ENCODE results near the gene RASSF4. TPM values are rescaled to one million over a fixed set of nuclear protein-coding genes. Genes with fewer than 3 reads are reported as not detected.

RASSF4 gene
- total RNA-seq, 1 experiment from 2014 or later, result not detected

GRCh38 chr10:44993226-44993921, 33.8 kb downstream of the RASSF4 start:
- DNase-seq (ENCODE audit: unreplicated experiment), result no peak
- Mint-ChIP-seq H3K4me1 (ENCODE audit: insufficient read depth, unreplicated experiment) (peaks cover 14% of the 10 kb centered on the region), H3K4me3 (ENCODE audit: unreplicated experiment) (no peak overlapping the region), H3K36me3 (ENCODE audit: insufficient read depth, unreplicated experiment) (no peaks in the 10 kb centered on the region), H3K9me3 (ENCODE audit: unreplicated experiment) (no peaks in the 10 kb centered on the region), H3K27me3 (ENCODE audit: insufficient read depth, unreplicated experiment) (no peaks in the 10 kb centered on the region), H3K27ac (ENCODE audit: low read depth, unreplicated experiment) (no peak overlapping the region)
- TF ChIP-seq, protein P1, sequence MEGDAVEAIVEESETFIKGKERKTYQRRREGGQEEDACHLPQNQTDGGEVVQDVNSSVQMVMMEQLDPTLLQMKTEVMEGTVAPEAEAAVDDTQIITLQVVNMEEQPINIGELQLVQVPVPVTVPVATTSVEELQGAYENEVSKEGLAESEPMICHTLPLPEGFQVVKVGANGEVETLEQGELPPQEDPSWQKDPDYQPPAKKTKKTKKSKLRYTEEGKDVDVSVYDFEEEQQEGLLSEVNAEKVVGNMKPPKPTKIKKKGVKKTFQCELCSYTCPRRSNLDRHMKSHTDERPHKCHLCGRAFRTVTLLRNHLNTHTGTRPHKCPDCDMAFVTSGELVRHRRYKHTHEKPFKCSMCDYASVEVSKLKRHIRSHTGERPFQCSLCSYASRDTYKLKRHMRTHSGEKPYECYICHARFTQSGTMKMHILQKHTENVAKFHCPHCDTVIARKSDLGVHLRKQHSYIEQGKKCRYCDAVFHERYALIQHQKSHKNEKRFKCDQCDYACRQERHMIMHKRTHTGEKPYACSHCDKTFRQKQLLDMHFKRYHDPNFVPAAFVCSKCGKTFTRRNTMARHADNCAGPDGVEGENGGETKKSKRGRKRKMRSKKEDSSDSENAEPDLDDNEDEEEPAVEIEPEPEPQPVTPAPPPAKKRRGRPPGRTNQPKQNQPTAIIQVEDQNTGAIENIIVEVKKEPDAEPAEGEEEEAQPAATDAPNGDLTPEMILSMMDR (IDR thresholded peaks at IDR 0.05; ENCODE audit: unreplicated experiment), result no peak
- POLR2A ChIA-PET, result no interaction called here
- intact Hi-C loops (cut with micrococcal nuclease), result no loop called here
- BruUV-seq (replicated peaks), result no TSS peak
- CTCF ChIA-PET, result interaction anchor here (0.5 to 1.1 kb wide), 3 partner anchors 13 to 1310 kb away, joined by 3 to 4 read pairs (median 3); no protein-coding TSS in a partner anchor

DNA sequence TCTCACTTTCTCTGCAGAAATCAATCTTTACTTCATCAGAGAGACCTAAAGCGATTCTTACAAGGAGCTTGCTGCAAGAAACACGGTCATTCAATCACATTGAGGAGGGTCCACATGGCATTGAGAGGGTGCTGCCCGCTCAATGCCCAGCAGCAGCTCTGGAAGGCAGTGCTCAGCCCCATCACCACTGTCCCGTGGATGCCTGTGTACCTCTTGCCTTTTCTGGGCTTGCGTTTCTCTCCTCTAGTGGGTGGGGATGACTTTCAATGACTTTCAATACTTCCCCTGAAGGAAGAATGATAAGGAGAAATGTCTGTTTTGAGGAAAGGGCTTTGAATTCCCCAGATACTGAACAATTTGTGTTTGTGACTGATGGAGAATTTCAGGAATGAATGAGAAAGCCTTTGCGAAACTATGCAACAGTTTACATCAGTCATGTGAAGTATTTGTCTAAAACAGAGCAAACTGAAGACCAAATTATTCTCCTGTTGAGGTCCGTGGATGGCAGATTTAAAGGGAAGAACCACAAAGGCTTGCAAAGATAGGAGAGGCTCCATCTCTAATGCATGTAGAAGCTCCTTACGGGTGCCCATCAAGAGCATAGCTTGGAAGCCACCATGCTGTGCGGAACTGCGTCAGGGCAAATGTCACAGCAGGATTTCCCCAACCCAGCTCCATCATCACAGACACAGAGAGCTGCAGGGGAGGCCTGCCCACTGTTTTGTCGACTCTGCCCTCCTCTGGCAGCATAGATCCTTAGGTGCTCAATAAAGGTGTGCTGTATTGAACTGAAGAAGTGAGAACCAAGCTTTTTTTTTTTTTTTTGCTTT, 34.5 kb downstream of the RASSF4 start:
- peaks cover 21% of the 10 kb centered on the region for H3K4me1 Mint-ChIP-seq (ENCODE audit: insufficient read depth, unreplicated experiment)
- CTCF ChIA-PET, result interaction anchor here (0.6 to 1.3 kb wide), 4 partner anchors 14 to 269 kb away, joined by 3 to 5 read pairs (median 4); no protein-coding TSS in a partner anchor

DNA sequence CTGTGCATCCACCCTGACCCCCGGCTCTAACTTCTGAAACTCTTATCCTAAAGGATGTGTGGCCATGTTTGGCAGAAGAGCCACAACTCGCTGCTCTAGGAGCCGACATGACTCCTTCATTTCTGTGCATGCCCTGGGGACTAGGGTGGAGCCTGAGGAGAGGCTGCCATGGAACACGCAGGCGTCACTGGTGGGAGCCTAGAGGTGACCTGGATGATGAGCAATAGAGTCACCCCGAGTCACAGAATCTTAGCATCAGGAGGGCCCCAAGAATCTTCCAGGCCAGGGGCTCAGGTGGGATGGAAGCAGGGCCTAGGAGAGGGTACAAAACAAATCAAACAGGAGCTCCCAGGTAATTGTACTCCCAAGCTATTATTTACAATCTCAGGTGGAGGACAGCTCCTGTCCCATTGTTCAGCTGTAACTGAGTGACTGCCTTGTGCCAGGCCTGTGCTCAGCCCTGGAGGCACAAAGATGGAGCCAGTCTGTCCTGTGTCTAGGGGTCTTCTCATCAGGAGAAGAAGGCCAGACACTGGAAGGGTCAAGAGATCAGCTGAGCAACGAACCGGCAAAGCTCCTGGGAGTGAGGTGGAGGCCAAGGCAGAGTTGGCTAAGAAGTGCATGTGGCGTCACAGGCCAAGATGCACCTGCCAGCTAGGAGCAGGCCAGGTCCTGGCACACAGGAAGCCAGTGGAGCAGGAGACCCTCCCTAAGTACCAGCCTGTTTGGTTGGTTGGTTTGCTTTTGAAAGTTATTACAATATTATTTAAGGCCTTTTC, 35.3 kb downstream of the RASSF4 start:
- Mint-ChIP-seq H3K4me1 (ENCODE audit: insufficient read depth, unreplicated experiment) (peaks cover 29% of the 10 kb centered on the region), H3K27ac (ENCODE audit: low read depth, unreplicated experiment) (no peak overlapping the region), H3K4me3 (ENCODE audit: unreplicated experiment) (no peak overlapping the region), H3K9me3 (ENCODE audit: unreplicated experiment) (no peaks in the 10 kb centered on the region), H3K36me3 (ENCODE audit: insufficient read depth, unreplicated experiment) (no peaks in the 10 kb centered on the region), H3K27me3 (ENCODE audit: insufficient read depth, unreplicated experiment) (no peaks in the 10 kb centered on the region)
- CTCF ChIA-PET, result interaction anchor here (0.6 to 1.3 kb wide), 4 partner anchors 11 to 268 kb away, joined by 3 to 5 read pairs (median 4); no protein-coding TSS in a partner anchor
- POLR2A ChIA-PET, result interaction anchor here (0.9 kb wide), 1 partner anchor 14 kb away, joined by 4 read pairs; no protein-coding TSS in a partner anchor
- intact Hi-C loops (cut with micrococcal nuclease), result no loop called here
- no TSS peak for BruUV-seq (replicated peaks)
- no peak for DNase-seq (ENCODE audit: unreplicated experiment)
- TF ChIP-seq, protein P1 (IDR thresholded peaks at IDR 0.05; ENCODE audit: unreplicated experiment), result no peak

More for the DNA sequence above, 34.5 kb downstream of the RASSF4 start:
- Mint-ChIP-seq H3K36me3 (ENCODE audit: insufficient read depth, unreplicated experiment) (no peaks in the 10 kb centered on the region), H3K27ac (ENCODE audit: low read depth, unreplicated experiment) (no peak overlapping the region), H3K27me3 (ENCODE audit: insufficient read depth, unreplicated experiment) (no peaks in the 10 kb centered on the region), H3K4me3 (ENCODE audit: unreplicated experiment) (no peak overlapping the region), H3K9me3 (ENCODE audit: unreplicated experiment) (no peaks in the 10 kb centered on the region)
- TF ChIP-seq, protein P1 (IDR thresholded peaks at IDR 0.05; ENCODE audit: unreplicated experiment), result no peak
- POLR2A ChIA-PET, result no interaction called here
- intact Hi-C loops (cut with micrococcal nuclease), result no loop called here
- DNase-seq (ENCODE audit: unreplicated experiment), result no peak
- BruUV-seq (replicated peaks), result no TSS peak
